Hematopoietic multipotent progenitor cell treated with erythropoietin and hydrocortisone succinate and interleukin-3 and kit ligand, for 6 days (in vitro differentiated cells): ENCODE measurements around the gene UGT1A3.
"Not testable (repeated sequence)": the region's sequence is repeated elsewhere in the genome, so short reads cannot be mapped to it uniquely, and the experiment has no call there.

Experiments used
- DNase-seq: peaks from one replicate; pipeline ENCODE4 v3.0.0-alpha.2; 2015

Gene UGT1A3

GRCh38 chr2:233708942-233709341 is 19.9 kb upstream of the UGT1A3 start:
- DNase-seq = no peak

GRCh38 chr2:233711312-233712008 is 17.4 kb upstream of the UGT1A3 start:
- peak; percentile 91 for DNase-seq

GRCh38 chr2:233712611-233713261 is 16.1 kb upstream of the UGT1A3 start, which contains the start of gene UGT1A5:
UGT1A5 (plus strand) TSS chr2:233712907; CDS start chr2:233712992, 85 bp downstream.
- DNase-seq = no peak

DNA sequence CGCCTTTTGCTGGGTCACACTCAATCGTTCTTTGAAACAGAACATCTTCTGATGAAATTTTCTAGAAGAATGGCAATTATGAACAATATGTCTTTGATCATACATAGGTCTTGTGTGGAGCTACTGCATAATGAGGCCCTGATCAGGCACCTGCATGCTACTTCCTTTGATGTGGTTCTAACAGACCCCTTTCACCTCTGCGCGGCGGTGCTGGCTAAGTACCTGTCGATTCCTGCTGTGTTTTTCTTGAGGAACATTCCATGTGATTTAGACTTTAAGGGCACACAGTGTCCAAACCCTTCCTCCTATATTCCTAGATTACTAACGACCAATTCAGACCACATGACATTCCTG is 15.6 kb upstream of the UGT1A3 start:
- no peak for DNase-seq

- DNase-seq = peak; percentile 55
Measured at GRCh38 chr2:233714121-233714520, 14.7 kb upstream of the UGT1A3 start.

DNA sequence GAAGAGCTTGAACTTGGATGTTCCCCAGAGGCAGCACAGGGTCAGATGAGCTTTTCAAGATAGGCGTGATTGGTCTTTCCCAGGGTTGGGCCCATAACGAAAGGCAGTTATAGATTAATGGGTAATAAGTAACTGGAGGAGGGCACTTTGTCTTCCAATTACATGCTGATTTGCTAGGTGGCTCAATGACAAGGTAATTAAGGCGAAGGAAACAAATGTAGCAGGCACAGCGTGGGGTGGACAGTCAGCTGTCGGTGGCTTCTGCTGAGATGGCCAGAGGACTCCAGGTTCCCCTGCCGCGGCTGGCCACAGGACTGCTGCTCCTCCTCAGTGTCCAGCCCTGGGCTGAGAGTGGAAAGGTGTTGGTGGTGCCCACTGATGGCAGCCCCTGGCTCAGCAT is 10.3 kb upstream of the UGT1A3 start, which contains the start of gene UGT1A4:
UGT1A4 (plus strand) TSS at position 185 of the 400 bp plus-strand sequence; CDS start at position 270, 85 bp downstream.
- no peak for DNase-seq

- not testable (repeated sequence) for DNase-seq
Measured at GRCh38 chr2:233736868-233737653, 8.2 kb downstream of the UGT1A3 start.

DNA sequence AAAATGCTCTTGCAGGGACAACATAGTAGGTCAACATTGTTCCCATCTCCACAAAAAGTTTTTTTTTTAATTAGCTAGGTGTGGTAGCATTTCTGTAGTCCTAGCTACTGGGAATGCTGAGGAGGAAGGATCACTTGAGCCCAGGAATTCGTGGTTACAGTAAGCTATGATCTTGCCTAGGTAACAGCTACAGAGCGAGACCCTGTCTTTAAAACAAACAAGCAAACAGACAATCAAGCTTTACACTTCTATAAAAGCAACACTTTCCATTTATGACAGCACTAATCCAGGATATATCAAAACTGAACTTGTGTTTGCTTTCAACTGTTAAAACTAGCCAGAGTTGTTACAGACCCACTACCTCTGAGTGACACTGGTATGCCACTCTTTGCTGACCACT is 12.0 kb downstream of the UGT1A3 start:
- no peak for DNase-seq

- no peak for DNase-seq
Measured at GRCh38 chr2:233743464-233744259, 14.8 kb downstream of the UGT1A3 start.

DNA sequence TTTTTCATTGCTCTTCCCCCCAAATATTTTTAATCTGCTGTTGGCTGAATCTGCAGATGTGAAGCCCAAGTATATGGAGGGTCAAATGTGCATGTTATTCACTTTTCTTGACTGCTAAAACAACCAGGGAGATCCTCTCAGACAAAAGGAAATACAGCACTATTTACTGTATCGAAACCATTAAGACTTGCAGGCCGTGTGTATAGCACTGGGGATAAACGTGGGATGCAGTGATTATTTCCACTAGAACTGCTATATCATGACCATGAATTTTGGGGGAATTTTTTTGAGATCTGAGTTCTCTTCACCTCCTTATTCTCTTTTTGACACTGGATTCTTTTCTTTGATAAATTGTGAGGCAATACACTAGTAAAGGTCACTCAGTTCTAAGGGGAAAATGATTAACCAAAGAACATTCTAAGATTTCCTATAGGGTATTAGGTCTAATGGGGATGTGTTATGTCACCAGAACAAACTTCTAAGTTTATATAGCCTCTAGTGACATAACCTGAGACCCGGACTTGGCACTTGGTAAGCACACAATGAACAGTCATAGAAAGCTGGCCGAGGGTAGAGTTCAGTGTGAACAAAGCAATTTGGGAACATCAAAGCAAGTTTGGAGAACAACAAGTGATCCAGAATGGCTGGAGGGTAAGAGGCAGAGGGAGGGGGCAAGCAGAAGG is 16.4 kb downstream of the UGT1A3 start:
- DNase-seq = no peak

DNA sequence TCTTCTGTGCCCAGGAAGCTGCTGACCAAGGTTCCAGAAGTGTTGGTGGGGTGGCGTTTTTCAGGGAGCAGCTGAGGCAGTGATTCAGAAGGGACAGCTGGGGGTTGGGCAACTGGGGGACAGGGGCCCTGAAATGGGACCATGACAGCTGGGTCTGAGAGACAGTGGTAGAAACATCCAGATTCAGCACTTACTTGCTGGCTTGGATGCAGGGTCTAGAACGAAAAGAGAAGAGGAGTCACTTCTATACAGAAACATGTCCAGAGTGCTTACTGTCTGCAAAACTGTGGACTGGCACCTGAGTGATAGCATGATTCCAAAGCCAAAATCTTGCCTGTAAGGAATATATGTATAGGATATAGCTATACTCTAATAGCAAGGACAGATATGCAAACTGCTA is 17.0 kb downstream of the UGT1A3 start:
- not testable (repeated sequence) for DNase-seq

GRCh38 chr2:233746475-233747282 is 17.8 kb downstream of the UGT1A3 start:
- no peak for DNase-seq

DNA sequence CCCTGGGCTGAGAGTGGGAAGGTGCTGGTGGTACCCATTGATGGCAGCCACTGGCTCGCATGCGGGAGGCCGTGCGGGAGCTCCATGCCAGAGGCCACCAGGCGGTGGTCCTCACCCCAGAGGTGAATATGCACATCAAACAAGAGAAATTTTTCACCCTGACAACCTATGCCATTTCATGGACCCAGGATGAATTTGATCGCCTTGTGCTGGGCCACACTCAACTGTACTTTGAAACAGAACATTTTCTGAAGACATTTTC is 18.4 kb downstream of the UGT1A3 start:
- DNase-seq = no peak

GRCh38 chr2:233750689-233751088 is 21.8 kb downstream of the UGT1A3 start:
- DNase-seq = not testable (repeated sequence)

- not testable (repeated sequence) for DNase-seq
Measured at GRCh38 chr2:233751212-233752009, 22.6 kb downstream of the UGT1A3 start.

- no peak for DNase-seq
Measured at GRCh38 chr2:233754872-233755611, 26.2 kb downstream of the UGT1A3 start.

- DNase-seq = no peak
Measured at GRCh38 chr2:233756429-233757081, 27.7 kb downstream of the UGT1A3 start.

DNA sequence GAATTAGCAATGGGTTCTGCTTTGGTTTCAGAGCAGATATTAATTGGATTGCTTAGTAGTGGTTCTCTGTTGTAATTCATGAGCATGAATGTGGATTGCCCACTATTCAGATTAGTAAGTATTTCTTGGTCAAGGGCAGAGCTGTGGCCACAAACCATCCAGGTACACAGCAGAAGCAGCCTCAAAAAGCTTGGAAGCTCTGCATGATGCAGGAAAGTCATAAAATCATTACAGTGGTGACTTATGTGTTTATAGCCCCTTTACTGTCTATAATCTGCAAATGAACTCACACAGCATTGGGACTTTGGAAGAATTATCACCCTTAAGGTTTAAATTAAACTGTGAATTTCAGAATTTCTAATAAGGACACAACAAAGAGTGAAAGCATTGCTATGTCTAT is 29.3 kb downstream of the UGT1A3 start:
- no peak for DNase-seq

GRCh38 chr2:233758849-233759248 is 30.0 kb downstream of the UGT1A3 start:
- no peak for DNase-seq
